ENCODE measurements around the gene RUNDC3A.

RUNDC3A gene

GRCh38 chr17:44284024-44284400, 24.4 kb upstream of the RUNDC3A start:
- no peak for DNase-seq

DNA sequence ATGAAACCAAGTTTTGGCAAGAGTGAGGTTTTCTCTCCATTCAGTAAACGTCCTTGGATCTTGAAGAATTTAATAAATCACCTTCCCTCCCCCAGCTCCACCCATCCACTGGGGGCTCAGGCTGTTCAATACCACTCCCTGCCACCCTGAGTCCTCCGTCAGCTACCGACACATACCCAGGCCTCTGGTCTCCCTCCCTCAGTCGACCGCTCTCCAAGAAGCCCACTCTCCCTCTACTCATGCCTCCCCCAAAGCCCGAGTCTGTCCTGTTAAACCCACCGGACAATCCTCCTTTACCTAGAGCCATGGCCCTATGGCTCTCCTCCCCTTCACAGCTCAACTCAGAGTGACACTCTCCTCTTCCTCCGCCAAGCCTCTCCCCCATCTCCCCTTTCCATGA, 20.8 kb upstream of the RUNDC3A start:
- DNase-seq, result no peak

DNA sequence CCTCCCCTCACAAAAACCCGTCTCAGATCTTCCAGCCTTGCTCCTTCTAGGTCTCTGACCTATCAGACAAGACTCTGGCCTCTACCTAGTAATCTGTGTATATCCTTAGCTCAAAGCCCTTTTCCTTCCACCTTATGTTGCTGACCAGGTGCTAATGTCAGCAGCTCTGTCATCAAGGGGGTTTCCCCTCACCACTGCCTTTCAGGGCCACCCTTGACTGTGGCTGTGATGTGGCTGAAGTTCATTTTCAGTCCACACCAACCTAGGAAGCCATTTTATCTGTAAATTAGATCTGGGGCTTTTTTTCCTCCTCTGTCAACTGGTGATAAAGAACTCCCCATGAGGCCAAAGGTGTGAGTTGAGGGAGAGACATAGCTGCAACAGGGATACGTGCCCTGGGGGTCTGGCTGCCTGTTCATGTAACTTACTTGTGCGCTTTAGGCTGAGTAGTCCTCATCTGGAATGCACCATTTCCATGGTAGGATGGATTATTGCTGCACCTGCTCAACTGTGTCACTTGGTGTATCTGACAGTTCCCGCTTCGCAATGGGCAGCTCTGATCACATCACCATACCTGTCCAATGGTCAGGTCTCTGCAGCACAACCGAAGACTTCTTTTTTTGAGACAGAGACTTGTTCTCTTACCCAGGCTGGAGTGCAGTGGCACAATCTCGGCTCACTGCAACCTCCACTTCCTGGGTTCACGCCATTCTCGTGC, 14.7 kb upstream of the RUNDC3A start:
- DNase-seq, result no peak

- no peak for DNase-seq
These were observed 10.4 kb upstream of the RUNDC3A start for GRCh38 chr17:44297975-44298374.

GRCh38 chr17:44304651-44305050, 3.8 kb upstream of the RUNDC3A start:
- DNase-seq, result no peak

GRCh38 chr17:44307387-44308186, 814 bp upstream of the RUNDC3A start:
- DNase-seq, result peak; percentile 64

GRCh38 chr17:44308865-44309264, 464 bp downstream of the RUNDC3A start:
- no peak for DNase-seq

- no peak for DNase-seq
These were observed 1.1 kb downstream of the RUNDC3A start for GRCh38 chr17:44309472-44309871.

DNA sequence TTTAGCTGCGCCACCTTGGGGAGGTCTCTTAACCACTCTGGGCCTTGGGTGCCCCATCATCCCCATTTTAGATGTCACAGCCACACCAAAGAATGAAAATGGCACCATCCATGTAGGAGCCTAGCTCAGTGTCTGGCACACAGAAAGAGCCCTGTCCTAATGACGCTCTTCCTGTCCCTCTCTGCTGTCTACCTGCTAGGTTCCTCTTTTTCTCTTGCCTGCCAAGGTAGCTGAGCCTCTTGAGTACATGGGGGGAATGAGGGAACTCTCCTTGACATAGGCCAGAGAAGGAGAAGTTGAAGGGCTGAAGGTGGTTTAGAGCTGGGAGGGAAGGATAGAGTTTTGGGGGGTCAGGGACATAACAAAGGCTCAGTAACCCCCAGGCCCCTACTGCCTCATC, 1.8 kb downstream of the RUNDC3A start:
- DNase-seq, result no peak

GRCh38 chr17:44310609-44311376, 2.4 kb downstream of the RUNDC3A start:
- no peak for DNase-seq

DNA sequence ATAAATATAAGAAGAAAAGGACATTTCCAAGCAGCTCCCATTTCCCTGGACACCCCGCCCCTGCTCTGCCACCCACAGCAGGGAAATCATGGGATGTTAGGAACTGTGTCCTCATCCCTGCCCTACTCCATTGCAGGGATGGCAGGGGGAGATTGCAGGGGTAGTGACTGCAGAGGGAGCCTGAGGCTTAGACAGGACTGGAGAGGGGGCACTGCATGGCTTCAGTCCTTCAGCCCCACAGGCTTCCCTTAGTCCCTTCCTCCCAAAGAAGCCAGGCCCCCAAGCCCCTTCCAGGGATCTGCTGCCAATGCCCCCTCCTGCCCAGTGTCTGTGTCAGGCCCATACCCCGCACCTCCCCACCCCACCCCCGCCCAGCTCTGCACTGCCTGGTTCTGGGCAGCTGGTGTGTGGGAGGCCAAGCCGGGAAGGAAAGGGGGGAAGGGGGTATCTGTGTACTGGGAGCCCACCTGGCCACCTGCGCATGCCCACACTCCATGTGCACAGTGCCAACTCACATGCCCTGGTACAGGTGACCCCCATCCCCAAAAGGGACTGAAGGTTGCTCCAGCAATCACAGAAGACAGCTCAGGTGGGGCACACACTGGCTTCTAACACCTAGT, 3.3 kb downstream of the RUNDC3A start:
- DNase-seq, result no peak

DNA sequence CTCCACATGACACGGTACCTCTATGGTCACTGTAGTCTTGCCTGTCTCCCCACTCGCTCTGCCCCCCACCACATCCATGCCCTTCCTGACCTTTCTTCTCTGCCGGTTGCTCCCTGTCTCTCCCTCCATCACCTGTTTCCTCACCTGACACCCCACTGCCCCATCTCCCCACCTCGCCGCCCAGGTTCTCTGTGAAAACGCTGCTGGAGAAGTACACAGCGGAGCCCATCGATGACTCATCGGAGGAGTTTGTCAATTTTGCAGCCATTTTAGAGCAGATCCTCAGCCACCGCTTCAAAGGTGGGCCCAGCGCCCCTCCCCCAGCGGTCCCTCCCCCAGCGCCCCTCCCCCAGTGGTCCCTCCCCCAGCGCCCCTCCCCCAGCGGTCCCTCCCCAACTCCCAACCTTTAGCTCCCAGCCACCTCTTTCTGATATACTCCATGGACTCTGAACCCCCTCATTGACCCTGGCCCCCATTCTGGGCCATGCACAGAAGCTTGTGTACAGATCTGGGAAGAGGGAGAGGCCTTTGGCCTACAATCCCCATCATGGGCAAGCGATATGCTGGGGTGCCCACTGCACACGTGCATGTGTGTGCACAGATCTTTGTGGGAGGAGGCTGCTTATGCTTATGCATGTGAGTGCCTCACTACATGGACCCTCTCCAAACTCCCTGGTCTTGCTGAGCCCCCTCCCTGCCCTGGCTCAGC, 4.1 kb downstream of the RUNDC3A start:
- DNase-seq, result no peak

DNA sequence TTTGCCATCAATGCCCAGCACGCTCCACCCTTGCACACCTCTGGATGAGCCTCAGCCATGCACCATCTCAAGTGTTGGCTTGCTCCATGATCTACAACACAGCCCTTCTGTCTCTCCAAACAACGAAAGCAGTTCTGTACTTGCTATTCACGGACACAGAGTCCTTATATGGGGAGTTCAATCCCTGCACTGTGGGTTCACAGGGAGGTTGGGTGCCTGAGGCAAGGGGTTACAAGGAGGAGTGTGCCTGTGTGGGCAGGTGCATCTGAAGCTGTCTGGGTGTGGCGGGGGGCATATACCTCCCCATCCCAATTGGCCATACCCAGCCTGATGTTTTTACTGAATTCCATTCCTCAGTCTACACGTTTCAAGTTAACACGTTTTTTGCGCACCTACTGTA, 5.6 kb downstream of the RUNDC3A start:
- no peak for DNase-seq

GRCh38 chr17:44314524-44314868, 6.1 kb downstream of the RUNDC3A start:
- DNase-seq, result no peak

DNA sequence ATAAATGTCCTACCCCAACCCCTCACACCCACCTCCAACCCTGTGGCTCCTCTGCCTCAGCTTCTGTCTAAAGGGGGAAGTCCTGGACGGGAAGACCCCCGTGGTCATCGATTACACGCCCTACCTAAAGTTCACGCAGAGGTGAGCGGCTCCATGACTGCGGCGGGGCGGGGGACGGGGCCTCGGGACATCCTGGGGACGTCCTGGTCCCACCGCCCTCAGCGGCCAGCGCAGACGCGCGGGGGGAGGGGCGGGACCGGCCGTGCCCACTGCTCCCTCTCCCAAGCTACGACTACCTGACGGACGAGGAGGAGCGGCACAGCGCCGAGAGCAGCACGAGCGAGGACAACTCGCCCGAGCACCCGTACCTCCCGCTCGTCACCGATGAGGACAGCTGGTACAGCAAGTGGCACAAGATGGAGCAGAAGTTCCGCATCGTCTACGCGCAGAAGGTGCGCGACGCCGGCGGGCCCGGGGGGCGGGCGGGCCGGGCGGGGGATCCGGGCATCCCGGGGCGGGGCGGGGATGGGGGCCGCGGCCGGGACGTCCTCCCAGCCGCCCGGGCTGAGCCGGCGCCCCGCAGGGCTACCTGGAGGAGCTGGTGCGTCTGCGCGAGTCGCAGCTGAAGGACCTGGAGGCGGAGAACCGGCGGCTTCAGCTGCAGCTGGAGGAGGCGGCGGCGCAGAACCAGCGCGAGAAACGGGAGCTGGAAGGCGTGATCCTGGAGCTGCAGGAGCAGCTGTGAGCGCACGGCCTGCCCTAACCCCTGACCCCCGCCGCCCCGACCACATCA, 6.7 kb downstream of the RUNDC3A start:
- peak; percentile 60 for DNase-seq

- no peak for DNase-seq
These were observed 7.6 kb downstream of the RUNDC3A start for GRCh38 chr17:44315760-44316731.

- DNase-seq, result no peak
These were observed 9.1 kb downstream of the RUNDC3A start for GRCh38 chr17:44317545-44317944.

- DNase-seq, result no peak
These were observed 9.9 kb downstream of the RUNDC3A start for GRCh38 chr17:44318077-44318892.

- DNase-seq, result no peak
These were observed 11.7 kb downstream of the RUNDC3A start for GRCh38 chr17:44320066-44320465.
